GM23338 (cell line): Measurements from ENCODE around the gene TEX44. TPM values are rescaled to one million over a fixed set of nuclear protein-coding genes. Genes with fewer than 3 reads are reported as not detected.

Experiments
- ATAC-seq: fragments of 200-7000 bp; cut with Tn5 transposase; 3 replicates; pipeline ENCODE4 v1.9.1; 2020
- DNase-seq: peaks from one replicate; pipeline ENCODE4 v3.0.0-alpha.2; 2015; ENCODE audit warnings: low spot score
- H2AFZ ChIP-seq: fragments of 200-600 bp; sonication (generic); 2 replicates; pipeline ENCODE4 v1.8.0; 2016; ENCODE audit warnings: antibody characterized with exemption, mild to moderate bottlenecking, moderate library complexity
- H3F3A ChIP-seq: fragments of 200-600 bp; sonication (generic); replicated peaks from 2 replicates; pipeline ENCODE4 v1.8.0; 2017; ENCODE audit warnings: antibody characterized with exemption, mixed run types, low read depth
- H3K27ac ChIP-seq: fragments of 200-600 bp; sonication (generic); 2 replicates; pipeline ENCODE4 v1.6.1; 2016; ENCODE audit warnings: low read depth
- H3K27me3 ChIP-seq: fragments of 200-600 bp; sonication (generic); 2 replicates; pipeline ENCODE4 v1.8.0; 2016; ENCODE audit warnings: mild to moderate bottlenecking, mixed run types, moderate library complexity; ENCODE audit not compliant: insufficient read depth
- H3K36me3 ChIP-seq: fragments of 200-600 bp; sonication (generic); 2 replicates; pipeline ENCODE4 v1.8.0; 2016; ENCODE audit warnings: mild to moderate bottlenecking; ENCODE audit not compliant: insufficient read depth
- H3K4me1 ChIP-seq: fragments of 200-600 bp; sonication (generic); 2 replicates; pipeline ENCODE4 v1.8.0; 2016; ENCODE audit warnings: mild to moderate bottlenecking, moderate library complexity; ENCODE audit not compliant: insufficient read depth
- H3K4me2 ChIP-seq: fragments of 200-600 bp; sonication (generic); 2 replicates; pipeline ENCODE4 v1.7.1; 2017; ENCODE audit warnings: mixed run types
- H3K4me3 ChIP-seq: fragments of 200-600 bp; sonication (generic); 2 replicates; pipeline ENCODE4 v1.6.1; 2016; ENCODE audit warnings: mixed run types
- H3K79me2 ChIP-seq: fragments of 200-600 bp; sonication (generic); replicated peaks from 2 replicates; pipeline ENCODE4 v1.8.0; 2017; ENCODE audit warnings: mild to moderate bottlenecking; ENCODE audit not compliant: insufficient read depth
- H3K9me2 ChIP-seq: fragments of 200-600 bp; sonication (generic); 2 replicates; pipeline ENCODE4 v1.8.0; 2017; ENCODE audit not compliant: insufficient read depth
- H4K20me1 ChIP-seq: fragments of 200-600 bp; sonication (generic); replicated peaks from 2 replicates; pipeline ENCODE4 v1.8.0; 2017; ENCODE audit warnings: mild to moderate bottlenecking; ENCODE audit not compliant: insufficient read depth
- H3K27ac Mint-ChIP-seq: 2 replicates; pipeline ENCODE4 v1.8.0; 2020; ENCODE audit warnings: inconsistent platforms, mild to moderate bottlenecking, moderate library complexity, mixed read lengths
- H3K27me3 Mint-ChIP-seq: 3 replicates; pipeline ENCODE4 v1.8.0; 2022; ENCODE audit warnings: low read depth, mild to moderate bottlenecking, moderate library complexity, mixed read lengths, inconsistent platforms; ENCODE audit not compliant: insufficient read depth, poor library complexity
- H3K36me3 Mint-ChIP-seq: 3 replicates; pipeline ENCODE4 v1.8.0; 2021; ENCODE audit warnings: low read depth, mild to moderate bottlenecking, inconsistent platforms, moderate library complexity, mixed read lengths
- H3K4me1 Mint-ChIP-seq: 3 replicates; pipeline ENCODE4 v1.8.0; 2020; ENCODE audit warnings: mild to moderate bottlenecking, inconsistent platforms, mixed read lengths
- H3K4me3 Mint-ChIP-seq: 3 replicates; pipeline ENCODE4 v1.8.0; 2021; ENCODE audit warnings: moderate library complexity, mild to moderate bottlenecking, inconsistent platforms, mixed read lengths
- H3K9me3 Mint-ChIP-seq: 3 replicates; pipeline ENCODE4 v1.8.0; 2020; ENCODE audit warnings: moderate library complexity, mild to moderate bottlenecking, inconsistent platforms, mixed read lengths
- CREB1 ChIP-seq: fragments of 250-450 bp; sonication (Bioruptor Pico); IDR thresholded peaks from 2 replicates; pipeline ENCODE4 v1.5.0; 2020; ENCODE audit warnings: low read depth, mild to moderate bottlenecking, moderate library complexity
- EZH2 ChIP-seq: fragments of 200-600 bp; sonication (generic); IDR thresholded peaks from one replicate; pipeline ENCODE4 v1.8.0; 2017; ENCODE audit warnings: antibody characterized with exemption, mild to moderate bottlenecking, low read depth; ENCODE audit not compliant: unreplicated experiment
- EZH2phosphoT487 ChIP-seq: fragments of 200-600 bp; sonication (generic); IDR thresholded peaks from one replicate; pipeline ENCODE4 v1.8.1; 2018; ENCODE audit warnings: antibody characterized with exemption; ENCODE audit not compliant: unreplicated experiment
- JUNB ChIP-seq: IDR thresholded peaks from one replicate; pipeline ENCODE4 v1.6.1; 2016; ENCODE audit warnings: antibody characterized with exemption; ENCODE audit not compliant: unreplicated experiment
- NANOG ChIP-seq: IDR thresholded peaks from 2 replicates; pipeline ENCODE4 v1.6.1; 2016; ENCODE audit warnings: antibody characterized with exemption, borderline replicate concordance
- POLR2AphosphoS5 ChIP-seq: IDR thresholded peaks from 2 replicates; pipeline ENCODE4 v1.6.1; 2016; ENCODE audit warnings: antibody characterized with exemption, low read depth
- STAT1 ChIP-seq: IDR thresholded peaks from one replicate; pipeline ENCODE4 v1.6.1; 2016; ENCODE audit warnings: antibody characterized with exemption; ENCODE audit not compliant: unreplicated experiment
- ZNF114 ChIP-seq: fragments of 250-450 bp; sonication (Bioruptor Pico); IDR thresholded peaks from 2 replicates; pipeline ENCODE4 v1.5.0; 2020; ENCODE audit warnings: mild to moderate bottlenecking, moderate library complexity
- ZNF331 ChIP-seq: fragments of 250-450 bp; sonication (Bioruptor Pico); IDR thresholded peaks from 2 replicates; pipeline ENCODE4 v1.5.0; 2020; ENCODE audit warnings: low read depth, mild to moderate bottlenecking, moderate library complexity
- polyA plus RNA-seq: library from polyadenylated mRNA; unstranded; fragments of >200 nt; fragmentation: Nextera tagmentation; extraction: Ambion mirVana; gene quantifications from 2 replicates; pipeline ENCODE4 v1.2.1, GENCODE V29; 2016
- total RNA-seq: library from RNA; depleted of rRNA; stranded (reverse); fragments of >200 nt; shearing (Covaris generic); gene quantifications from 2 replicates; pipeline ENCODE4 v1.2.3, GENCODE V29; 2014
- TF ChIP-seq, protein P1 (sequence below): IDR thresholded peaks from one replicate; pipeline ENCODE4 v1.6.1; 2018; ENCODE audit warnings: antibody characterized with exemption; ENCODE audit not compliant: unreplicated experiment
- TF ChIP-seq, protein P2 (sequence below): IDR thresholded peaks from 2 replicates; pipeline ENCODE4 v1.6.1; 2016; ENCODE audit warnings: antibody characterized with exemption

Gene TEX44
- total and polyA plus RNA-seq, 2 experiments from 2014 or later = not detected

- TF ChIP-seq EZH2phosphoT487 (no peak), ZNF331 (no peak), CREB1 (CRISPR knock-in tag) (no peak), EZH2 (no peak), NANOG (no peak), ZNF114 (CRISPR knock-in tag) (no peak), POLR2AphosphoS5 (no peak)
- TF ChIP-seq, protein P1, sequence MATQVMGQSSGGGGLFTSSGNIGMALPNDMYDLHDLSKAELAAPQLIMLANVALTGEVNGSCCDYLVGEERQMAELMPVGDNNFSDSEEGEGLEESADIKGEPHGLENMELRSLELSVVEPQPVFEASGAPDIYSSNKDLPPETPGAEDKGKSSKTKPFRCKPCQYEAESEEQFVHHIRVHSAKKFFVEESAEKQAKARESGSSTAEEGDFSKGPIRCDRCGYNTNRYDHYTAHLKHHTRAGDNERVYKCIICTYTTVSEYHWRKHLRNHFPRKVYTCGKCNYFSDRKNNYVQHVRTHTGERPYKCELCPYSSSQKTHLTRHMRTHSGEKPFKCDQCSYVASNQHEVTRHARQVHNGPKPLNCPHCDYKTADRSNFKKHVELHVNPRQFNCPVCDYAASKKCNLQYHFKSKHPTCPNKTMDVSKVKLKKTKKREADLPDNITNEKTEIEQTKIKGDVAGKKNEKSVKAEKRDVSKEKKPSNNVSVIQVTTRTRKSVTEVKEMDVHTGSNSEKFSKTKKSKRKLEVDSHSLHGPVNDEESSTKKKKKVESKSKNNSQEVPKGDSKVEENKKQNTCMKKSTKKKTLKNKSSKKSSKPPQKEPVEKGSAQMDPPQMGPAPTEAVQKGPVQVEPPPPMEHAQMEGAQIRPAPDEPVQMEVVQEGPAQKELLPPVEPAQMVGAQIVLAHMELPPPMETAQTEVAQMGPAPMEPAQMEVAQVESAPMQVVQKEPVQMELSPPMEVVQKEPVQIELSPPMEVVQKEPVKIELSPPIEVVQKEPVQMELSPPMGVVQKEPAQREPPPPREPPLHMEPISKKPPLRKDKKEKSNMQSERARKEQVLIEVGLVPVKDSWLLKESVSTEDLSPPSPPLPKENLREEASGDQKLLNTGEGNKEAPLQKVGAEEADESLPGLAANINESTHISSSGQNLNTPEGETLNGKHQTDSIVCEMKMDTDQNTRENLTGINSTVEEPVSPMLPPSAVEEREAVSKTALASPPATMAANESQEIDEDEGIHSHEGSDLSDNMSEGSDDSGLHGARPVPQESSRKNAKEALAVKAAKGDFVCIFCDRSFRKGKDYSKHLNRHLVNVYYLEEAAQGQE = no peak
- TF ChIP-seq, protein P2, sequence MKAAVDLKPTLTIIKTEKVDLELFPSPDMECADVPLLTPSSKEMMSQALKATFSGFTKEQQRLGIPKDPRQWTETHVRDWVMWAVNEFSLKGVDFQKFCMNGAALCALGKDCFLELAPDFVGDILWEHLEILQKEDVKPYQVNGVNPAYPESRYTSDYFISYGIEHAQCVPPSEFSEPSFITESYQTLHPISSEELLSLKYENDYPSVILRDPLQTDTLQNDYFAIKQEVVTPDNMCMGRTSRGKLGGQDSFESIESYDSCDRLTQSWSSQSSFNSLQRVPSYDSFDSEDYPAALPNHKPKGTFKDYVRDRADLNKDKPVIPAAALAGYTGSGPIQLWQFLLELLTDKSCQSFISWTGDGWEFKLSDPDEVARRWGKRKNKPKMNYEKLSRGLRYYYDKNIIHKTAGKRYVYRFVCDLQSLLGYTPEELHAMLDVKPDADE = no peak
Measured at GRCh38 chr2:231597627-231598026, 5.0 kb downstream of the TEX44 start (continued).

DNA sequence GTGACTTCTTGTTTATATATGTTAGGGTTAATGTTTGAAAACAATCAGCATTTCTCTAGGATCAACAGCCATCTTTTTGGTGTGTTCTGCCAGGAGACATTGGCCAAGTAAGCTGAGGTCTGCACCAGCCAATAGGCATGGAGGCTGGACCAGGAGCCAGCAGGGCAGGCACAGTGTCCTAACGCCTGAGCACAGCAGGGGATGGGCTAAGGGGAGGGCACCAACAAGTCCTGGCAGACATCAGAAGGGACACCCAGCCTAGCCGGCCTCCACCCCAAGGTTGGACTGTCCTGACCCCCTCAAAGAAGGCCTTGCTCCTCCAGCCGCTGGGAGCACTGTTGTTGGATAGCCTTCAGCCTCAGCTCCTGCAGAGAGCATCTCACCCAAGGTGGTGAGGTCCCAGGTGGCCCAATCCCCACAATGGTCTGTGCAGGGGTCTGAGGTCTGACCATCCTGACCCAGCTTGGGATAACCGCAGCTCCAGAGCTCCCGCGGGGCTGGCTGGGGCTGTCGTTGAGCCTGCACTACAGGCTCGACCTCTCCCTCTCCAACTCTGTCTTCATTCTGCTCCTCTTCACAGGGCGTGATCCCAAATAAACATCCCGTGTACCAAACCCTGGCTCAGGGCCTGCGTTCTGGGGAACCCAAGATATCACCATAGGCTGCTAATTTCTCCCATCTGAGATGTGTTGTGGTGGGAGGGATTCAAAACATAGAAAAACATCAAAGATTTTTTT is 8.1 kb downstream of the TEX44 start:
- peak overlapping the region; percentile 71; the same call in 1 of the 2 replicates for H3K27ac ChIP-seq
- peaks cover 21% of the 10 kb centered on the region for H3K4me1 ChIP-seq
- no peak overlapping the region for H2AFZ ChIP-seq
- Mint-ChIP-seq H3K36me3 (no peaks in the 10 kb centered on the region), H3K4me3 (no peak overlapping the region), H3K27ac (peak overlapping the region; percentile 57; the same call in 1 of the 2 replicates), H3K4me1 (peaks cover 27% of the 10 kb centered on the region), H3K9me3 (no peaks in the 10 kb centered on the region), H3K27me3 (peaks cover 19% of the 10 kb centered on the region)
- no peaks in the 10 kb centered on the region for H3K36me3 ChIP-seq
- H4K20me1 ChIP-seq = no peaks in the 10 kb centered on the region
- no peaks in the 10 kb centered on the region for H3K79me2 ChIP-seq
- DNase-seq = no peak
- no peaks in the 10 kb centered on the region for H3K27me3 ChIP-seq
- H3F3A ChIP-seq = peaks cover 11% of the 10 kb centered on the region; the same call in 1 of the 2 replicates
- no peak for ATAC-seq
- no peak overlapping the region for H3K4me3 ChIP-seq
- H3K9me2 ChIP-seq = no peaks in the 10 kb centered on the region
- no peak overlapping the region for H3K4me2 ChIP-seq
- TF ChIP-seq, protein P2 = no peak
- TF ChIP-seq ZNF114 (CRISPR knock-in tag) (no peak), JUNB (no peak), STAT1 (no peak)
- TF ChIP-seq, protein P1 = no peak
